ENCODE data around the gene OR2T35.

- TF ChIP-seq CTCF (IDR thresholded peaks at IDR 0.05): no peak
- no peak for TF ChIP-seq POLR2A (IDR thresholded peaks at IDR 0.05)
Observed at GRCh38 chr1:248613742-248614141, 31.3 kb downstream of the OR2T35 start.
